Trophoblast cell (in vitro differentiated cells and primary cell): ENCODE results near the gene IFT52.

Source experiments
- DNase-seq, 2 donors: peaks; one replicate each; pipeline ENCODE4 v3.0.0-alpha.2; 2016
- H2AFZ ChIP-seq: 2 replicates; pipeline ENCODE4 v1.6.1; 2013; ENCODE audit warnings: low read length, moderate library complexity, mild to moderate bottlenecking; ENCODE audit not compliant: insufficient read depth, poor library complexity
- H2AK5ac ChIP-seq: 2 replicates; pipeline ENCODE4 v1.6.1; 2013; ENCODE audit warnings: mild to moderate bottlenecking, low read length
- H2BK120ac ChIP-seq: 2 replicates; pipeline ENCODE4 v1.6.1; 2013; ENCODE audit warnings: low read length, mild to moderate bottlenecking, moderate library complexity; ENCODE audit not compliant: insufficient read depth, poor library complexity
- H2BK12ac ChIP-seq: 2 replicates; pipeline ENCODE4 v1.6.1; 2013; ENCODE audit warnings: mild to moderate bottlenecking, low read length, moderate library complexity
- H2BK5ac ChIP-seq: 2 replicates; pipeline ENCODE4 v1.6.1; 2013; ENCODE audit warnings: low read length, low read depth, moderate library complexity, mild to moderate bottlenecking; ENCODE audit not compliant: poor library complexity
- H3K14ac ChIP-seq: 2 replicates; pipeline ENCODE4 v1.6.1; 2013; ENCODE audit warnings: mild to moderate bottlenecking, low read length
- H3K18ac ChIP-seq: 2 replicates; pipeline ENCODE4 v1.6.1; 2013; ENCODE audit warnings: mild to moderate bottlenecking, low read length
- H3K23ac ChIP-seq: 2 replicates; pipeline ENCODE4 v1.6.1; 2013; ENCODE audit warnings: low read length
- H3K27ac ChIP-seq: 2 replicates; pipeline ENCODE4 v1.5.1; 2013; ENCODE audit warnings: low read depth, mild to moderate bottlenecking, inconsistent platforms, low read length, moderate library complexity
- H3K27me3 ChIP-seq: 2 replicates; pipeline ENCODE4 v1.6.1; 2013; ENCODE audit warnings: inconsistent platforms, mild to moderate bottlenecking, low read length, moderate library complexity; ENCODE audit not compliant: insufficient read depth
- H3K36me3 ChIP-seq, 2 experiments: 1 replicate in 1 of 2; 2 replicates in 1 of 2; pipeline ENCODE4 v1.6.1; 2013; ENCODE audit warnings: low read length in 2 of 2, mild to moderate bottlenecking in 2 of 2, moderate library complexity in 1 of 2; ENCODE audit not compliant: insufficient read depth in 2 of 2, control insufficient read depth in 1 of 2
- H3K4ac ChIP-seq: 2 replicates; pipeline ENCODE4 v1.6.1; 2013; ENCODE audit warnings: low read depth, mild to moderate bottlenecking, low read length, moderate library complexity
- H3K4me1 ChIP-seq, 2 experiments: 1 replicate in 1 of 2; 2 replicates in 1 of 2; pipeline ENCODE4 v1.6.1; 2013; ENCODE audit warnings: low read length in 2 of 2, mild to moderate bottlenecking in 2 of 2, moderate library complexity in 1 of 2; ENCODE audit not compliant: insufficient read depth in 2 of 2, control insufficient read depth in 1 of 2
- H3K4me2 ChIP-seq: 2 replicates; pipeline ENCODE4 v1.6.1; 2013; ENCODE audit warnings: inconsistent platforms, mild to moderate bottlenecking, low read length, moderate library complexity
- H3K4me3 ChIP-seq: 2 replicates; pipeline ENCODE4 v1.5.1; 2013; ENCODE audit warnings: mild to moderate bottlenecking, low read depth, low read length, inconsistent platforms
- H3K79me1 ChIP-seq: one replicate; pipeline ENCODE4 v1.6.1; 2013; ENCODE audit warnings: low read length
- H3K79me2 ChIP-seq: 2 replicates; pipeline ENCODE4 v1.6.1; 2013; ENCODE audit warnings: low read length, mild to moderate bottlenecking; ENCODE audit not compliant: control insufficient read depth, insufficient read depth, poor library complexity
- H3K9ac ChIP-seq: 2 replicates; pipeline ENCODE4 v1.6.1; 2013; ENCODE audit warnings: mild to moderate bottlenecking, low read length
- H3K9me3 ChIP-seq: 2 replicates; pipeline ENCODE4 v1.6.1; 2013; ENCODE audit warnings: low read depth, mild to moderate bottlenecking, control low read depth, inconsistent platforms, low read length; ENCODE audit not compliant: insufficient read depth
- H4K12ac ChIP-seq: 2 replicates; pipeline ENCODE4 v1.6.1; 2013; ENCODE audit warnings: low read depth, mild to moderate bottlenecking, low read length, moderate library complexity
- H4K8ac ChIP-seq: 2 replicates; pipeline ENCODE4 v1.6.1; 2013; ENCODE audit warnings: low read depth, mild to moderate bottlenecking, low read length, moderate library complexity
- H4K91ac ChIP-seq: one replicate; pipeline ENCODE4 v1.6.1; 2013; ENCODE audit warnings: low read depth, mild to moderate bottlenecking, low read length, moderate library complexity
- WGBS: extraction: QIAGEN DNeasy Blood & Tissue Kit; methylation state at CpG from one replicate; pipeline ENCODE4 v1.1.7; 2013; ENCODE audit warnings: missing lambda C conversion rate; ENCODE audit not compliant: insufficient read length, insufficient coverage; ENCODE audit errors: extremely low coverage; 5-methylcytosine and 5-hydroxymethylcytosine counted together

The IFT52 gene

DNA sequence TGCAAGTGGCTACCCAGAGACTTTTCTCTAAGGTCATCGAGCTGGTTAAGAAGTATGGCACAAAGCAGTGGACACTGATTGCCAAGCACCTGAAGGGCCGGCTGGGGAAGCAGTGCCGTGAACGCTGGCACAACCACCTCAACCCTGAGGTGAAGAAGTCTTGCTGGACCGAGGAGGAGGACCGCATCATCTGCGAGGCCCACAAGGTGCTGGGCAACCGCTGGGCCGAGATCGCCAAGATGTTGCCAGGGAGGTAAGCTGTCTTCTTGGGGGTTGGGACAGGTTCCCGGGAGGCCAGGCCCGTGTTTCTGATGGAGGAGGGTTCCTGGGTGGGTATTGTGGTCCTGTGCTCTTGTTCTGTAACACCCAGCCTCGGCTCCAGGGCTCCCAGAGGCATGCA is 96.1 kb downstream of the IFT52 start:
- Histone ChIP-seq H3K18ac (no peak overlapping the region), H4K8ac (no peak overlapping the region), H3K4ac (no peak overlapping the region), H3K4me1 (no peaks in the 10 kb centered on the region), H3K27me3 (no peaks in the 10 kb centered on the region), H4K91ac (no peak overlapping the region), H2BK12ac (no peak overlapping the region), H3K9me3 (no peaks in the 10 kb centered on the region), H3K36me3 (peaks cover 25 to 35% of the 10 kb centered on the region in 2 experiments), H3K9ac (no peak overlapping the region), H2BK120ac (no peak overlapping the region), H3K14ac (no peak overlapping the region), H3K79me1 (no peaks in the 10 kb centered on the region), H3K4me2 (no peak overlapping the region), H2AK5ac (no peak overlapping the region), H2BK5ac (no peak overlapping the region), H3K79me2 (no peaks in the 10 kb centered on the region), H4K12ac (no peak overlapping the region), H3K4me3 (no peak overlapping the region), H3K23ac (no peak overlapping the region), H2AFZ (no peak overlapping the region), H3K27ac (no peak overlapping the region)
- no peak for DNase-seq
- no CpG with 5 or more reads among the region's 13 CpGs for WGBS

DNA sequence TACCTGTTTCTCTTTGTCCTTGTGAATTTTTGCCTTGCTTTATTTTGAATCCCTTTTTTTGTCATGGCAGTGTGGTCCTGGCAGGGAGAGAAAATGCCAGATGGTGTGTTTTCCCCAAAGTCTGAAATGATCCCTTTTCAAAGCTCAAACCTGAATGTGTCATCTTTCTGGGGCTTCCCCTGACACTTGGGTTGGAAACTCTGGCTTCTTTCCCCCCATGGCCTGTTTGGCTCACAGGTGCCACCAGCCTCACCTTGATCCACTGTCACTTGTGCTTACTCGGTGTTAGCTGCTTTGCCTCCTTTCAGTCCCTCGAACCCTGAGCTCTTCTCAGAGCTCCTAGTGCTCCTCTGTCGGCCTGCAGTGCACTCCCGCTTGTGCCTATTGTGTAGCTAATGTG is 98.4 kb downstream of the IFT52 start:
- no peak overlapping the region for H4K12ac ChIP-seq

DNA sequence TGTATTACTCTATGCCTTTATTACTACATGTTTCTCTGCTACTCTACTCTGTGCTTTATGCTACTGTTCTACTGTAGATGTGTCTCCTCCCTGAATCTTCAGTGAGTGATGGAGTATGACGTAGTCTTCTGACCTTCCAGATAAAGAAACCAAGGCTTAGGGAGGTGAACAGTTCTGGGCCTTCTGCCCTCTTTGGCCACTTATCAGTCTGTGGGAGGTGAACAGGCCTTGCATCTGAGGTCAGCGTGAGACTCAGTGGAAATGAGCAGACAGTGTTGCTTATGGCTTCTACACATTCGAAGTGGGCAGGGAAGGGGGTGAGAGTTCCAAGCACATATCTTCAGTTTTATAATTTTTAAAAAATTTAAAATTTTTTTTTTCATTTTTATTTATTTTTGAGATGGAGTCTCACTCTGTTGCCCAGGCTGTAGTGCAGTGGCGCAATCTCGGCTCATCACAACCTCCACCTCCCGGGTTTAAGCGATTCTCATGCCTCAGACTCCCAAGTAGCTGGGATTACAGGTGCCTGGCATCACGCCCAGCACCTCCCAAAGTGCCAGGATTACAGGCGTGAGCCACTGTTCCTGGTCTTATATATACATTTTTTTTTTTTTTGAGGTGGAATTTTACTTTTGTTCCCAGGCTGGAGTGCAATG is 100.3 kb downstream of the IFT52 start:
- no peak overlapping the region for H2AFZ ChIP-seq
- no peak overlapping the region for H4K91ac ChIP-seq
- no peak overlapping the region for H4K12ac ChIP-seq
- no peak overlapping the region for H3K14ac ChIP-seq
- H3K27ac ChIP-seq, result no peak overlapping the region
- H3K9ac ChIP-seq, result no peak overlapping the region
- H3K36me3 ChIP-seq, result peaks cover 30 to 39% of the 10 kb centered on the region in 2 experiments
- no peak overlapping the region for H2BK120ac ChIP-seq
- no peak overlapping the region for H3K23ac ChIP-seq
- H3K4me1 ChIP-seq, result no peaks in the 10 kb centered on the region
- no peak overlapping the region for H4K8ac ChIP-seq
- no peak overlapping the region for H3K4ac ChIP-seq
- WGBS, result no CpG with 5 or more reads among the region's 9 CpGs
- DNase-seq, result no peak
- H3K27me3 ChIP-seq, result no peaks in the 10 kb centered on the region
- no peak overlapping the region for H2BK12ac ChIP-seq
- H2AK5ac ChIP-seq, result no peak overlapping the region
- no peak overlapping the region for H3K4me3 ChIP-seq
- no peaks in the 10 kb centered on the region for H3K79me1 ChIP-seq
- no peaks in the 10 kb centered on the region for H3K79me2 ChIP-seq
- no peak overlapping the region for H2BK5ac ChIP-seq
- H3K9me3 ChIP-seq, result no peaks in the 10 kb centered on the region
- H3K4me2 ChIP-seq, result no peak overlapping the region
- H3K18ac ChIP-seq, result no peak overlapping the region

More for the DNA sequence above, 98.4 kb downstream of the IFT52 start:
- Histone ChIP-seq H4K8ac (no peak overlapping the region), H2BK5ac (no peak overlapping the region), H3K9me3 (no peaks in the 10 kb centered on the region), H3K27ac (no peak overlapping the region), H3K4ac (no peak overlapping the region), H3K4me2 (no peak overlapping the region), H3K23ac (no peak overlapping the region), H3K4me1 (no peaks in the 10 kb centered on the region), H3K79me2 (no peaks in the 10 kb centered on the region), H2BK120ac (no peak overlapping the region), H2BK12ac (no peak overlapping the region), H3K79me1 (no peaks in the 10 kb centered on the region), H4K91ac (no peak overlapping the region), H3K4me3 (no peak overlapping the region), H2AK5ac (no peak overlapping the region), H3K36me3 (peaks cover 26 to 34% of the 10 kb centered on the region in 2 experiments), H3K9ac (no peak overlapping the region), H3K14ac (no peak overlapping the region), H3K27me3 (no peaks in the 10 kb centered on the region), H3K18ac (no peak overlapping the region), H2AFZ (no peak overlapping the region)
- WGBS, result no CpG with 5 or more reads among the region's 4 CpGs
- DNase-seq, result no peak

DNA sequence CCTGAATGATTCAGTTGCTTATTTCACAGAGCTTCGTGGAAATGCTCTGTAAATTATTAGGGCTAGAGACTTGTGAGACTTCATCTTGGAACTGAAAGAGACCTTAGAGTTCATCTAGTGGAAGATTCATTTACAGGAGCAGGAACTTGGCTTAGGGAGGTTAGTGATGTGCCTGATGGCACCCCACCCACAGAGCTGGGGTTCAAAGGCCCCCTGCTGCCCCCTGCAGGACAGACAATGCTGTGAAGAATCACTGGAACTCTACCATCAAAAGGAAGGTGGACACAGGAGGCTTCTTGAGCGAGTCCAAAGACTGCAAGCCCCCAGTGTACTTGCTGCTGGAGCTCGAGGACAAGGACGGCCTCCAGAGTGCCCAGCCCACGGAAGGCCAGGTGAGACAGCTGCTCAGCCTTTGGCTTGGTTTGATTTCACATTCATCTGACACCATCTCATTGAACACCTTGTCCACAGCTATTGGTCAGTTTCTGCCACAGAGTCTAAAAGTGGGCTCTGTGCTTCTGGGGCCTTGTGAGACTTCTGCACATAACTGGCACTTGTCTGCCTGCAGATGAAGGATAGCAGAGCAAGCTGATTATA is 101.3 kb downstream of the IFT52 start:
- H3K36me3 ChIP-seq, result peaks cover 24 to 31% of the 10 kb centered on the region in 2 experiments
- no peak overlapping the region for H3K4ac ChIP-seq
- no peak overlapping the region for H3K14ac ChIP-seq
- no peaks in the 10 kb centered on the region for H3K9me3 ChIP-seq
- H4K12ac ChIP-seq, result no peak overlapping the region
- no peak overlapping the region for H3K9ac ChIP-seq
- no peaks in the 10 kb centered on the region for H3K27me3 ChIP-seq
- H3K27ac ChIP-seq, result no peak overlapping the region
- H2BK120ac ChIP-seq, result no peak overlapping the region
- no peaks in the 10 kb centered on the region for H3K4me1 ChIP-seq
- H2AFZ ChIP-seq, result no peak overlapping the region
- DNase-seq, result peak; percentile 6 to 35
- H4K91ac ChIP-seq, result no peak overlapping the region
- no peaks in the 10 kb centered on the region for H3K79me1 ChIP-seq
- no peak overlapping the region for H3K18ac ChIP-seq
- no peak overlapping the region for H2AK5ac ChIP-seq
- H3K4me3 ChIP-seq, result no peak overlapping the region
- WGBS, result no CpG with 5 or more reads among the region's 5 CpGs
- no peak overlapping the region for H2BK12ac ChIP-seq
- no peak overlapping the region for H4K8ac ChIP-seq
- no peak overlapping the region for H3K23ac ChIP-seq
- no peak overlapping the region for H3K4me2 ChIP-seq
- no peaks in the 10 kb centered on the region for H3K79me2 ChIP-seq
- H2BK5ac ChIP-seq, result no peak overlapping the region
